GM19328 (cell line): ENCODE data around the gene HIF1A.
"Not testable (repeated sequence)": the region's sequence is repeated elsewhere in the genome, so short reads cannot be mapped to it uniquely, and the experiment has no call there.

Experiments used
- ATAC-seq: cut with Tn5 transposase; IDR thresholded peaks from one replicate; pipeline ENCODE4 v1.9.1; 2021; ENCODE audit warnings: mild to moderate bottlenecking, moderate library complexity; ENCODE audit not compliant: unreplicated experiment

Gene HIF1A

GRCh38 chr14:61694830-61695694, at the start of gene HIF1A:
Gene HIF1A (plus strand): TSS chr14:61695513. CDS start chr14:61695805, 292 bp downstream.
- peak; percentile 94 for ATAC-seq

- ATAC-seq: no peak
Measured at GRCh38 chr14:61646366-61647116, 48.8 kb upstream of the HIF1A start.

GRCh38 chr14:61647704-61648103, 47.6 kb upstream of the HIF1A start:
- no peak for ATAC-seq

GRCh38 chr14:61648377-61648776, 46.9 kb upstream of the HIF1A start:
- ATAC-seq: no peak

GRCh38 chr14:61649283-61649682, 46.0 kb upstream of the HIF1A start:
- ATAC-seq: no peak

- ATAC-seq: no peak
Measured at GRCh38 chr14:61651355-61651754, 44.0 kb upstream of the HIF1A start.

- ATAC-seq: no peak
Measured at GRCh38 chr14:61652526-61653262, 42.6 kb upstream of the HIF1A start.

GRCh38 chr14:61653507-61653906, 41.8 kb upstream of the HIF1A start:
- no peak for ATAC-seq

- no peak for ATAC-seq
Measured at GRCh38 chr14:61654026-61654425, 41.3 kb upstream of the HIF1A start.

- ATAC-seq: no peak
Measured at GRCh38 chr14:61655777-61656176, 39.5 kb upstream of the HIF1A start.

GRCh38 chr14:61656341-61656740, 39.0 kb upstream of the HIF1A start:
- ATAC-seq: no peak

- ATAC-seq: not testable (repeated sequence)
Measured at GRCh38 chr14:61658111-61658510, 37.2 kb upstream of the HIF1A start.

GRCh38 chr14:61659582-61659981, 35.7 kb upstream of the HIF1A start:
- no peak for ATAC-seq

GRCh38 chr14:61661471-61662400, 33.6 kb upstream of the HIF1A start:
- peak; percentile 38 for ATAC-seq

- ATAC-seq: peak; percentile 79
Measured at GRCh38 chr14:61662437-61663311, 32.6 kb upstream of the HIF1A start.

GRCh38 chr14:61663312-61663979, 31.9 kb upstream of the HIF1A start:
- ATAC-seq: no peak

GRCh38 chr14:61668282-61668681, 27.0 kb upstream of the HIF1A start:
- ATAC-seq: no peak

GRCh38 chr14:61670576-61670975, 24.7 kb upstream of the HIF1A start:
- no peak for ATAC-seq

GRCh38 chr14:61671082-61671481, 24.2 kb upstream of the HIF1A start:
- ATAC-seq: peak; percentile 77
